Measurements from ENCODE around the gene RNGTT. TPM values are rescaled to one million over a fixed set of nuclear protein-coding genes. Genes with fewer than 3 reads are reported as not detected.

Gene RNGTT
- total and polyA plus RNA-seq, 10 of the 15 experiments (the other 5 are each of a cell fraction or from before 2014, with no cell fraction given): 7.7 to 30.4 (median 22.2) TPM

DNA sequence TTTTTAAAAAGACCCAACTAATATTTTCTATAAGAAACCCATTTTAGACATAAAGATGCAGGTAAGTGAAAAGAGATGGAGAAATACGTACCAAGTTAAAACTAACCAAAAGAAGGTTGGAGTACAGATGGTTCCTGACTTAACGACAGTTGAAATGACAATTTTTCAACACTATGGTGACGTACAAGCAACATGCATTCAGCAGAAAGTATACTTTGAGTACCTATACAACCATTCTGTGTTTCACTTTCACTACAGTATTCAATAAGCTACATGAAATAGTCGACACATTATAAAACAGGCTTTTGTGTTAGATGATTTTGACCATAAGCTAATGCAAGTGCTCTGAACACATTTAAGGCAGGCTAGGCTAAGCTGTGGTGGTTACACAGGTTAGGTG is 228.9 kb downstream of the RNGTT start:
- no peak for ATAC-seq

DNA sequence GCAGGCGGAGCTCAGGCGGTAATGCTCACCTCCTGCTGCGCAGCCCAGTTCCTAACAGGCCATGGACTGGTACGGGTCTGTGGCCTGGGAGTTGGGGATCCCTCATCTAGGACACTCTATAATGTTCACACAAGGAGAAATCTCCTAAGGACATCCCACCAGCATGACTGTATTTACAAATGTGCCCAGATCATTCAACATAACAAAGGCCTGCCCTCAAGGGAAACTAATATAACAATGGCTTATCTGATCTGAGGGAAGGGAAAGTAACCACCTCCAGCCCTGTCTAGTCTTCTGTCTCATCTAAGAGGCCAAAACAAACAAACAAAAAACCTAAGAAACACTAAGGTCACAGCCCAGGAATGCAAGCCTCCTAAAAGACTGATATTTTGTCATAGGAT is 232.8 kb downstream of the RNGTT start:
- ChIA-PET SMC1A (ENCODE audit: uncharacterized antibody, unreplicated experiment) (interaction anchor here (0.6 to 1.0 kb wide), 3 partner anchors 13 to 32 kb away, joined by 3 read pairs; no protein-coding TSS in a partner anchor), CTCF (no interaction called here), POLR2A (no interaction called here), RAD21 (ENCODE audit: unreplicated experiment) (interaction anchor here (1.0 kb wide), 1 partner anchor 21 kb away, joined by 3 read pairs; no protein-coding TSS in a partner anchor)
- ATAC-seq (no peak), FAIRE-seq (no peak), DNase-seq (ENCODE audit: low read depth, low spot score) (no peak)
- WGBS (ENCODE audit: insufficient coverage, insufficient replicate concordance, low lambda C conversion rate, missing lambda C conversion rate): 100% methylated on average over 4 of the region's 4 CpGs
- no peaks in the 10 kb centered on the region for H3K79me2 ChIP-seq (ENCODE audit: control insufficient read depth, insufficient read depth, low read length)
- H3K4me3 ChIP-seq: no peak overlapping the region
- intact Hi-C loops (cut with micrococcal nuclease; ENCODE audit: unreplicated experiment): no loop called here
- in situ Hi-C loops (cut with MboI): no loop called here
- no peaks in the 10 kb centered on the region; the same call in 1 of the 3 replicates for H3K9me3 ChIP-seq (replicated peaks; ENCODE audit: control insufficient read depth, insufficient read depth, low read length)
- H2AFZ ChIP-seq (ENCODE audit: control insufficient read depth, low read depth, low read length): no peak overlapping the region
- H3K27ac ChIP-seq (ENCODE audit: control insufficient read depth, insufficient read depth): no peak overlapping the region
- H4K20me1 ChIP-seq (ENCODE audit: control insufficient read depth, insufficient read depth): no peaks in the 10 kb centered on the region
- no peak overlapping the region for H3K9ac ChIP-seq (ENCODE audit: control insufficient read depth, insufficient read depth, low read length)
- no TSS peak for BruUV-seq (replicated peaks)
- no peaks in the 10 kb centered on the region; the same call in 1 of the 2 replicates for H3K4me1 ChIP-seq (ENCODE audit: control insufficient read depth, insufficient read depth, low read length)
- no peaks in the 10 kb centered on the region; a peak in 2 of 4 replicates for H3K36me3 ChIP-seq (ENCODE audit: control insufficient read depth in 2 of 2, insufficient read depth in 2 of 2, low read length in 1 of 2)
- no peaks in the 10 kb centered on the region for H3K27me3 ChIP-seq (replicated peaks in 1 of 2; ENCODE audit: control insufficient read depth in 2 of 2, insufficient read depth in 2 of 2, low read length in 1 of 2)
- H3K4me2 ChIP-seq (ENCODE audit: control insufficient read depth, insufficient read depth): no peak overlapping the region
- TF ChIP-seq IKZF1 (conservative IDR thresholded peaks at IDR 0.05) (no peak), TAF1 (IDR thresholded peaks at IDR 0.05; ENCODE audit: borderline replicate concordance, low read depth, low read length) (no peak), RUNX3 (IDR thresholded peaks at IDR 0.05; ENCODE audit: low read length) (no peak), MTA3 (IDR thresholded peaks at IDR 0.05; ENCODE audit: borderline replicate concordance, low read length) (no peak), SMAD5 (IDR thresholded peaks at IDR 0.05; ENCODE audit: low read depth) (no peak)
- TF ChIP-seq, protein P1, sequence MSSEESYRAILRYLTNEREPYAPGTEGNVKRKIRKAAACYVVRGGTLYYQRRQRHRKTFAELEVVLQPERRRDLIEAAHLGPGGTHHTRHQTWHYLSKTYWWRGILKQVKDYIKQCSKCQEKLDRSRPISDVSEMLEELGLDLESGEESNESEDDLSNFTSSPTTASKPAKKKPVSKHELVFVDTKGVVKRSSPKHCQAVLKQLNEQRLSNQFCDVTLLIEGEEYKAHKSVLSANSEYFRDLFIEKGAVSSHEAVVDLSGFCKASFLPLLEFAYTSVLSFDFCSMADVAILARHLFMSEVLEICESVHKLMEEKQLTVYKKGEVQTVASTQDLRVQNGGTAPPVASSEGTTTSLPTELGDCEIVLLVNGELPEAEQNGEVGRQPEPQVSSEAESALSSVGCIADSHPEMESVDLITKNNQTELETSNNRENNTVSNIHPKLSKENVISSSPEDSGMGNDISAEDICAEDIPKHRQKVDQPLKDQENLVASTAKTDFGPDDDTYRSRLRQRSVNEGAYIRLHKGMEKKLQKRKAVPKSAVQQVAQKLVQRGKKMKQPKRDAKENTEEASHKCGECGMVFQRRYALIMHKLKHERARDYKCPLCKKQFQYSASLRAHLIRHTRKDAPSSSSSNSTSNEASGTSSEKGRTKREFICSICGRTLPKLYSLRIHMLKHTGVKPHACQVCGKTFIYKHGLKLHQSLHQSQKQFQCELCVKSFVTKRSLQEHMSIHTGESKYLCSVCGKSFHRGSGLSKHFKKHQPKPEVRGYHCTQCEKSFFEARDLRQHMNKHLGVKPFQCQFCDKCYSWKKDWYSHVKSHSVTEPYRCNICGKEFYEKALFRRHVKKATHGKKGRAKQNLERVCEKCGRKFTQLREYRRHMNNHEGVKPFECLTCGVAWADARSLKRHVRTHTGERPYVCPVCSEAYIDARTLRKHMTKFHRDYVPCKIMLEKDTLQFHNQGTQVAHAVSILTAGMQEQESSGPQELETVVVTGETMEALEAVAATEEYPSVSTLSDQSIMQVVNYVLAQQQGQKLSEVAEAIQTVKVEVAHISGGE (CRISPR knock-in tag; IDR thresholded peaks at IDR 0.05): no peak
- TF ChIP-seq, protein P2, sequence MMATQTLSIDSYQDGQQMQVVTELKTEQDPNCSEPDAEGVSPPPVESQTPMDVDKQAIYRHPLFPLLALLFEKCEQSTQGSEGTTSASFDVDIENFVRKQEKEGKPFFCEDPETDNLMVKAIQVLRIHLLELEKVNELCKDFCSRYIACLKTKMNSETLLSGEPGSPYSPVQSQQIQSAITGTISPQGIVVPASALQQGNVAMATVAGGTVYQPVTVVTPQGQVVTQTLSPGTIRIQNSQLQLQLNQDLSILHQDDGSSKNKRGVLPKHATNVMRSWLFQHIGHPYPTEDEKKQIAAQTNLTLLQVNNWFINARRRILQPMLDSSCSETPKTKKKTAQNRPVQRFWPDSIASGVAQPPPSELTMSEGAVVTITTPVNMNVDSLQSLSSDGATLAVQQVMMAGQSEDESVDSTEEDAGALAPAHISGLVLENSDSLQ (IDR thresholded peaks at IDR 0.05): no peak
- TF ChIP-seq, protein P3, sequence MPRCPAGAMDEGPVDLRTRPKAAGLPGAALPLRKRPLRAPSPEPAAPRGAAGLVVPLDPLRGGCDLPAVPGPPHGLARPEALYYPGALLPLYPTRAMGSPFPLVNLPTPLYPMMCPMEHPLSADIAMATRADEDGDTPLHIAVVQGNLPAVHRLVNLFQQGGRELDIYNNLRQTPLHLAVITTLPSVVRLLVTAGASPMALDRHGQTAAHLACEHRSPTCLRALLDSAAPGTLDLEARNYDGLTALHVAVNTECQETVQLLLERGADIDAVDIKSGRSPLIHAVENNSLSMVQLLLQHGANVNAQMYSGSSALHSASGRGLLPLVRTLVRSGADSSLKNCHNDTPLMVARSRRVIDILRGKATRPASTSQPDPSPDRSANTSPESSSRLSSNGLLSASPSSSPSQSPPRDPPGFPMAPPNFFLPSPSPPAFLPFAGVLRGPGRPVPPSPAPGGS (IDR thresholded peaks at IDR 0.05; ENCODE audit: borderline replicate concordance, insufficient read depth, low read depth, low read length, poor library complexity, severe bottlenecking): no peak

More for the DNA sequence above, 228.9 kb downstream of the RNGTT start:
- CTCF ChIA-PET: interaction anchor here (0.9 to 1.1 kb wide), 2 partner anchors 10 to 599 kb away, joined by 3 read pairs; no protein-coding TSS in a partner anchor
- intact Hi-C loops (cut with micrococcal nuclease; ENCODE audit: unreplicated experiment): no loop called here
- no TSS peak for BruUV-seq (replicated peaks)
- Histone ChIP-seq H3K9ac (ENCODE audit: control insufficient read depth, insufficient read depth, low read length) (no peak overlapping the region), H3K36me3 (ENCODE audit: control insufficient read depth in 2 of 2, insufficient read depth in 2 of 2, low read length in 1 of 2) (no peaks in the 10 kb centered on the region; a peak in 3 of 4 replicates), H4K20me1 (ENCODE audit: control insufficient read depth, insufficient read depth) (no peaks in the 10 kb centered on the region), H3K4me3 (no peak overlapping the region), H3K27me3 (replicated peaks in 1 of 2; ENCODE audit: control insufficient read depth in 2 of 2, insufficient read depth in 2 of 2, low read length in 1 of 2) (no peaks in the 10 kb centered on the region), H3K27ac (ENCODE audit: control insufficient read depth, insufficient read depth) (peak overlapping the region; percentile 3; the same call in 1 of the 2 replicates), H3K4me2 (ENCODE audit: control insufficient read depth, insufficient read depth) (peak overlapping the region; percentile 57), H3K79me2 (ENCODE audit: control insufficient read depth, insufficient read depth, low read length) (no peaks in the 10 kb centered on the region), H2AFZ (ENCODE audit: control insufficient read depth, low read depth, low read length) (no peak overlapping the region; the same call in 1 of the 2 replicates), H3K4me1 (ENCODE audit: control insufficient read depth, insufficient read depth, low read length) (no peaks in the 10 kb centered on the region; the same call in 1 of the 2 replicates), H3K9me3 (replicated peaks; ENCODE audit: control insufficient read depth, insufficient read depth, low read length) (no peaks in the 10 kb centered on the region; the same call in 1 of the 3 replicates)
- 74% methylated on average over 4 of the region's 4 CpGs for WGBS (ENCODE audit: insufficient coverage, insufficient replicate concordance, low lambda C conversion rate, missing lambda C conversion rate)
- DNase-seq (ENCODE audit: low read depth, low spot score): no peak
- SMC1A ChIA-PET (ENCODE audit: uncharacterized antibody, unreplicated experiment): interaction anchor here (0.9 to 1.2 kb wide), 3 partner anchors 17 to 241 kb away, joined by 3 to 4 read pairs (median 3); no protein-coding TSS in a partner anchor
- TF ChIP-seq PAX5 (IDR thresholded peaks at IDR 0.05; ENCODE audit: borderline replicate concordance, low read depth, low read length) (no peak), CREM (IDR thresholded peaks at IDR 0.05; ENCODE audit: low read depth) (peak; percentile 74; the same call in 1 of the 2 replicates), CREB1 (IDR thresholded peaks at IDR 0.05; ENCODE audit: low read depth) (peak; percentile 80), FOXK2 (IDR thresholded peaks at IDR 0.05) (no peak), JUNB (IDR thresholded peaks at IDR 0.05) (peak; percentile 14; the same call in 1 of the 2 replicates), MTA3 (IDR thresholded peaks at IDR 0.05; ENCODE audit: borderline replicate concordance, low read length) (no peak)
- RAD21 ChIA-PET (ENCODE audit: unreplicated experiment): interaction anchor here (0.6 kb wide), 1 partner anchor 28 kb away, joined by 3 read pairs; no protein-coding TSS in a partner anchor
- peak; percentile 81 for FAIRE-seq
- POLR2A ChIA-PET: interaction anchor here (1.0 kb wide), 1 partner anchor 93 kb away, joined by 3 read pairs; no protein-coding TSS in a partner anchor
- in situ Hi-C loops (cut with MboI): no loop called here
